Measurements from ENCODE around the gene DEF6.
A peak's percentile ranks its signal among the peaks of the same experiment; 100 is the strongest.
"Not testable (repeated sequence)": the region's sequence is repeated elsewhere in the genome, so short reads cannot be mapped to it uniquely, and the experiment has no call there.

DEF6 gene

GRCh38 chr6:35308543-35308942 is 10.9 kb downstream of the DEF6 start:
- H4K8ac ChIP-seq (ENCODE audit: low read depth, low read length); H3K36me3 ChIP-seq (replicated peaks in 1 of 2; ENCODE audit: control insufficient read depth in 2 of 2, insufficient read depth in 2 of 2, low read length in 2 of 2); H3K27ac ChIP-seq (replicated peaks; ENCODE audit: low read length); DNase-seq (ENCODE audit: low spot score); H3K4me1 ChIP-seq (ENCODE audit: control insufficient read depth in 2 of 2, insufficient read depth in 1 of 2, low read depth in 1 of 2, low read length in 2 of 2); H2BK12ac ChIP-seq (ENCODE audit: low read length); H3K18ac ChIP-seq (ENCODE audit: low read length); H3K4me3 ChIP-seq (ENCODE audit: low read length in 2 of 2); H2BK15ac ChIP-seq (ENCODE audit: low read length); H2AK5ac ChIP-seq (ENCODE audit: low read depth, low read length); H3K4ac ChIP-seq (ENCODE audit: low read length); H3K9ac ChIP-seq (ENCODE audit: low read depth, low read length, poor library complexity); H3K79me1 ChIP-seq (ENCODE audit: low read depth, low read length); H2BK5ac ChIP-seq (ENCODE audit: low read length); H3K23ac ChIP-seq (ENCODE audit: low read depth, low read length, poor library complexity); H2BK120ac ChIP-seq (ENCODE audit: low read depth, low read length); H3K9me3 ChIP-seq (replicated peaks in 1 of 2; ENCODE audit: control insufficient read depth in 2 of 2, insufficient read depth in 1 of 2, low read depth in 1 of 2, low read length in 2 of 2); H2AFZ ChIP-seq (ENCODE audit: low read length); H3K4me2 ChIP-seq (ENCODE audit: insufficient read depth, low read length, poor library complexity, severe bottlenecking); H3K14ac ChIP-seq (ENCODE audit: low read length); H4K91ac ChIP-seq (ENCODE audit: low read depth, low read length, poor library complexity): not testable (repeated sequence)
- WGBS, 2 donors (ENCODE audit: extremely low coverage in 2 of 2, insufficient read length in 2 of 2, insufficient replicate concordance in 1 of 2) = no CpG with 5 or more reads among the region's 2 CpGs
- peaks cover 0 to 17% (median 0%) of the 10 kb centered on the region in 3 experiments for H3K27me3 ChIP-seq (ENCODE audit: control insufficient read depth in 3 of 3, insufficient read depth in 3 of 3, low read depth in 1 of 3, low read length in 3 of 3)

- Histone ChIP-seq H4K8ac (ENCODE audit: low read depth, low read length) (no peak overlapping the region), H3K9ac (ENCODE audit: low read depth, low read length, poor library complexity) (no peak overlapping the region), H3K18ac (ENCODE audit: low read length) (peak overlapping the region; percentile 45), H2BK5ac (ENCODE audit: low read length) (no peak overlapping the region), H2BK15ac (ENCODE audit: low read length) (no peak overlapping the region), H2AFZ (ENCODE audit: low read length) (no peak overlapping the region), H2BK120ac (ENCODE audit: low read depth, low read length) (peak overlapping the region; percentile 16), H3K23ac (ENCODE audit: low read depth, low read length, poor library complexity) (peak overlapping the region; percentile 8), H3K4ac (ENCODE audit: low read length) (no peak overlapping the region), H3K4me2 (ENCODE audit: insufficient read depth, low read length, poor library complexity, severe bottlenecking) (no peak overlapping the region), H3K36me3 (replicated peaks in 1 of 2; ENCODE audit: control insufficient read depth in 2 of 2, insufficient read depth in 2 of 2, low read length in 2 of 2) (no peaks in the 10 kb centered on the region), H3K9me3 (replicated peaks in 1 of 2; ENCODE audit: control insufficient read depth in 2 of 2, insufficient read depth in 1 of 2, low read depth in 1 of 2, low read length in 2 of 2) (no peaks in the 10 kb centered on the region), H4K91ac (ENCODE audit: low read depth, low read length, poor library complexity) (no peak overlapping the region), H3K4me3 (ENCODE audit: low read length in 2 of 2) (no peak overlapping the region), H3K14ac (ENCODE audit: low read length) (no peak overlapping the region), H3K27ac (replicated peaks; ENCODE audit: low read length) (no peak overlapping the region), H2AK5ac (ENCODE audit: low read depth, low read length) (no peak overlapping the region), H2BK12ac (ENCODE audit: low read length) (no peak overlapping the region), H3K79me1 (ENCODE audit: low read depth, low read length) (no peaks in the 10 kb centered on the region), H3K4me1 (ENCODE audit: control insufficient read depth in 2 of 2, insufficient read depth in 1 of 2, low read depth in 1 of 2, low read length in 2 of 2) (peaks cover 0 to 3% of the 10 kb centered on the region in 2 donors), H3K27me3 (ENCODE audit: control insufficient read depth in 3 of 3, insufficient read depth in 3 of 3, low read depth in 1 of 3, low read length in 3 of 3) (peaks cover 0 to 17% (median 0%) of the 10 kb centered on the region in 3 experiments)
- WGBS, 2 donors (ENCODE audit: extremely low coverage in 2 of 2, insufficient read length in 2 of 2, insufficient replicate concordance in 1 of 2) = no CpG with 5 or more reads among the region's 9 CpGs
- DNase-seq (ENCODE audit: low spot score) = no peak
Observed at GRCh38 chr6:35309611-35310264, 12.1 kb downstream of the DEF6 start.

- WGBS, 2 donors (ENCODE audit: extremely low coverage in 2 of 2, insufficient read length in 2 of 2, insufficient replicate concordance in 1 of 2) = no CpG with 5 or more reads among the region's 6 CpGs
- Histone ChIP-seq H3K36me3 (replicated peaks in 1 of 2; ENCODE audit: control insufficient read depth in 2 of 2, insufficient read depth in 2 of 2, low read length in 2 of 2) (no peaks in the 10 kb centered on the region), H3K4me1 (ENCODE audit: control insufficient read depth in 2 of 2, insufficient read depth in 1 of 2, low read depth in 1 of 2, low read length in 2 of 2) (peaks cover 0 to 3% of the 10 kb centered on the region in 2 donors), H3K9me3 (replicated peaks in 1 of 2; ENCODE audit: control insufficient read depth in 2 of 2, insufficient read depth in 1 of 2, low read depth in 1 of 2, low read length in 2 of 2) (no peaks in the 10 kb centered on the region), H3K27me3 (ENCODE audit: control insufficient read depth in 3 of 3, insufficient read depth in 3 of 3, low read depth in 1 of 3, low read length in 3 of 3) (peaks cover 0 to 17% (median 0%) of the 10 kb centered on the region in 3 experiments), H3K14ac (ENCODE audit: low read length) (no peak overlapping the region), H2BK120ac (ENCODE audit: low read depth, low read length) (no peak overlapping the region), H2BK5ac (ENCODE audit: low read length) (no peak overlapping the region), H4K91ac (ENCODE audit: low read depth, low read length, poor library complexity) (no peak overlapping the region), H3K27ac (replicated peaks; ENCODE audit: low read length) (no peak overlapping the region), H2BK12ac (ENCODE audit: low read length) (no peak overlapping the region), H3K79me1 (ENCODE audit: low read depth, low read length) (no peaks in the 10 kb centered on the region), H3K4ac (ENCODE audit: low read length) (no peak overlapping the region), H3K9ac (ENCODE audit: low read depth, low read length, poor library complexity) (no peak overlapping the region), H4K8ac (ENCODE audit: low read depth, low read length) (no peak overlapping the region), H2AFZ (ENCODE audit: low read length) (no peak overlapping the region), H3K23ac (ENCODE audit: low read depth, low read length, poor library complexity) (peak overlapping the region; percentile 45), H2AK5ac (ENCODE audit: low read depth, low read length) (no peak overlapping the region), H3K4me3 (ENCODE audit: low read length in 2 of 2) (no peak overlapping the region), H3K18ac (ENCODE audit: low read length) (peak overlapping the region; percentile 45), H3K4me2 (ENCODE audit: insufficient read depth, low read length, poor library complexity, severe bottlenecking) (no peak overlapping the region), H2BK15ac (ENCODE audit: low read length) (no peak overlapping the region)
- no peak for DNase-seq (ENCODE audit: low spot score)
Observed at GRCh38 chr6:35310265-35310831, 12.7 kb downstream of the DEF6 start.

- peak overlapping the region; percentile 17 for H3K14ac ChIP-seq (ENCODE audit: low read length)
- no peak overlapping the region for H3K27ac ChIP-seq (replicated peaks; ENCODE audit: low read length)
- peaks cover 0 to 5% of the 10 kb centered on the region in 2 donors for H3K9me3 ChIP-seq (replicated peaks in 1 of 2; ENCODE audit: control insufficient read depth in 2 of 2, insufficient read depth in 1 of 2, low read depth in 1 of 2, low read length in 2 of 2)
- peaks cover 0 to 3% of the 10 kb centered on the region in 2 donors for H3K4me1 ChIP-seq (ENCODE audit: control insufficient read depth in 2 of 2, insufficient read depth in 1 of 2, low read depth in 1 of 2, low read length in 2 of 2)
- no peak overlapping the region for H2AK5ac ChIP-seq (ENCODE audit: low read depth, low read length)
- H4K8ac ChIP-seq (ENCODE audit: low read depth, low read length) = no peak overlapping the region
- no peak overlapping the region for H2BK5ac ChIP-seq (ENCODE audit: low read length)
- H4K91ac ChIP-seq (ENCODE audit: low read depth, low read length, poor library complexity) = no peak overlapping the region
- H3K4ac ChIP-seq (ENCODE audit: low read length) = no peak overlapping the region
- no peak overlapping the region for H2BK120ac ChIP-seq (ENCODE audit: low read depth, low read length)
- no peak overlapping the region for H3K4me3 ChIP-seq (ENCODE audit: low read length in 2 of 2)
- H3K79me1 ChIP-seq (ENCODE audit: low read depth, low read length) = no peaks in the 10 kb centered on the region
- no peak overlapping the region for H2AFZ ChIP-seq (ENCODE audit: low read length)
- peaks cover 0 to 18% (median under 1%) of the 10 kb centered on the region in 3 experiments for H3K27me3 ChIP-seq (ENCODE audit: control insufficient read depth in 3 of 3, insufficient read depth in 3 of 3, low read depth in 1 of 3, low read length in 3 of 3)
- DNase-seq (ENCODE audit: low spot score) = no peak
- no peak overlapping the region for H3K9ac ChIP-seq (ENCODE audit: low read depth, low read length, poor library complexity)
- WGBS, 2 donors (ENCODE audit: extremely low coverage in 2 of 2, insufficient read length in 2 of 2, insufficient replicate concordance in 1 of 2) = no CpG with 5 or more reads among the region's 6 CpGs
- peak overlapping the region; percentile 66 for H2BK12ac ChIP-seq (ENCODE audit: low read length)
- H3K23ac ChIP-seq (ENCODE audit: low read depth, low read length, poor library complexity) = no peak overlapping the region
- no peak overlapping the region for H3K18ac ChIP-seq (ENCODE audit: low read length)
- no peak overlapping the region for H2BK15ac ChIP-seq (ENCODE audit: low read length)
- no peak overlapping the region for H3K4me2 ChIP-seq (ENCODE audit: insufficient read depth, low read length, poor library complexity, severe bottlenecking)
- no peaks in the 10 kb centered on the region for H3K36me3 ChIP-seq (replicated peaks in 1 of 2; ENCODE audit: control insufficient read depth in 2 of 2, insufficient read depth in 2 of 2, low read length in 2 of 2)
Observed at GRCh38 chr6:35311390-35312075, 13.9 kb downstream of the DEF6 start.
